B cell (primary cell): Measurements from ENCODE around the gene CEL. TPM values are rescaled to one million over a fixed set of nuclear protein-coding genes. Genes with fewer than 3 reads are reported as not detected.

Source experiments
- ATAC-seq: fragments of 200-7000 bp; cut with Tn5 transposase; one replicate; pipeline ENCODE4 v1.10.0; 2021; ENCODE audit warnings: low read depth, mild to moderate bottlenecking, moderate number of reproducible peaks, moderate library complexity
- CTCF ChIA-PET: fragments of 350-600 bp; sonication (Branson Sonifier 250); formaldehyde crosslinking; loops from one replicate; lab custom pipeline; 2021; ENCODE audit warnings: antibody characterized with exemption, inconsistent platforms; lab: Charles Lee
- POLR2A ChIA-PET: fragments of 350-600 bp; sonication (Branson Sonifier 250); formaldehyde crosslinking; loops from one replicate; lab custom pipeline; 2021; ENCODE audit warnings: antibody characterized with exemption; lab: Charles Lee
- DNase-seq: peaks from one replicate; pipeline ENCODE4 v3.0.0; 2013
- H2AFZ ChIP-seq: 2 replicates; pipeline ENCODE4 v1.6.1; 2012; ENCODE audit warnings: mild to moderate bottlenecking, low read depth, low read length; ENCODE audit not compliant: insufficient read depth, poor library complexity, severe bottlenecking
- H3K27ac ChIP-seq, 2 donors: 1 replicate in 1 of 2; 2 replicates in 1 of 2; pipeline ENCODE4 v1.5.1; 2012 to 2013; ENCODE audit warnings: low read length in 2 of 2, mild to moderate bottlenecking in 2 of 2, moderate library complexity in 1 of 2
- H3K27me3 ChIP-seq, 4 experiments: fragments of 200-600 bp in 1 of 4; sonication (generic) in 1 of 4; replicated peaks in 1 of 4; 1 replicate in 2 of 4; 2 replicates in 2 of 4; pipeline versions ENCODE4 v1.6.1 to v1.7.0; 2013 to 2016; ENCODE audit warnings: low read length in 3 of 4, mild to moderate bottlenecking in 2 of 4, mixed read lengths in 1 of 4, moderate library complexity in 1 of 4; ENCODE audit not compliant: insufficient read depth in 4 of 4, control insufficient read depth in 3 of 4; ENCODE audit errors: control extremely low read depth in 1 of 4
- H3K36me3 ChIP-seq, 2 experiments: replicated peaks in 1 of 2; 1 replicate in 1 of 2; 2 replicates in 1 of 2; pipeline versions ENCODE4 v1.6.1 to v1.7.1; 2013; ENCODE audit warnings: low read length in 1 of 2; ENCODE audit not compliant: insufficient read depth in 2 of 2, control insufficient read depth in 1 of 2; ENCODE audit errors: control extremely low read depth in 1 of 2, extremely low read depth in 1 of 2
- H3K4me1 ChIP-seq, 2 donors: fragments of 200-600 bp in 1 of 2; sonication (generic) in 1 of 2; 1 replicate in 1 of 2; 2 replicates in 1 of 2; pipeline versions ENCODE4 v1.5.1 to v1.6.1; 2013 to 2017; ENCODE audit warnings: low read length in 2 of 2; ENCODE audit not compliant: control insufficient read depth in 2 of 2, insufficient read depth in 2 of 2
- H3K4me2 ChIP-seq: replicated peaks from 2 replicates; pipeline ENCODE3; 2012; ENCODE audit warnings: mild to moderate bottlenecking, low read depth, low read length; ENCODE audit not compliant: poor library complexity, severe bottlenecking
- H3K4me3 ChIP-seq, 5 experiments: fragments of 200-600 bp in 1 of 5; sonication (generic) in 1 of 5; 1 replicate in 3 of 5; 2 replicates in 2 of 5; pipeline versions ENCODE4 v1.5.1 to v1.7.0; 2011 to 2016; ENCODE audit warnings: low read length in 4 of 5, mild to moderate bottlenecking in 4 of 5, low read depth in 2 of 5, control low read depth in 1 of 5, moderate library complexity in 1 of 5; ENCODE audit not compliant: insufficient read depth in 1 of 5; ENCODE audit errors: control extremely low read depth in 1 of 5, extremely low read depth in 1 of 5
- H3K79me2 ChIP-seq: fragments of 200-600 bp; sonication (generic); one replicate; pipeline ENCODE4 v1.6.0; 2016; ENCODE audit warnings: low read length; ENCODE audit not compliant: control insufficient read depth, insufficient read depth
- H3K9ac ChIP-seq: fragments of 200-600 bp; sonication (generic); 2 replicates; pipeline ENCODE4 v1.6.1; 2017; ENCODE audit warnings: mild to moderate bottlenecking, low read length, moderate library complexity
- H3K9me3 ChIP-seq, 3 donors: one replicate each; pipeline versions ENCODE4 v1.6.1 to v1.7.1; 2013; ENCODE audit warnings: low read length in 2 of 3; ENCODE audit not compliant: control insufficient read depth in 2 of 3, insufficient read depth in 1 of 3; ENCODE audit errors: control extremely low read depth in 1 of 3
- H4K20me1 ChIP-seq: 2 replicates; pipeline ENCODE4 v1.6.0; 2012; ENCODE audit warnings: mild to moderate bottlenecking, low read length; ENCODE audit not compliant: insufficient read depth, control insufficient read depth, poor library complexity, severe bottlenecking
- H3K27ac Mint-ChIP-seq: one replicate; pipeline ENCODE4 v1.8.0; 2021; ENCODE audit warnings: mixed read lengths
- H3K27me3 Mint-ChIP-seq: one replicate; pipeline ENCODE4 v1.8.0; 2021; ENCODE audit warnings: mixed read lengths
- H3K4me1 Mint-ChIP-seq: one replicate; pipeline ENCODE4 v1.8.0; 2021; ENCODE audit warnings: mixed read lengths
- H3K4me3 Mint-ChIP-seq: one replicate; pipeline ENCODE4 v1.8.0; 2021; ENCODE audit warnings: mixed read lengths
- H3K9me3 Mint-ChIP-seq: one replicate; pipeline ENCODE4 v1.8.0; 2022; ENCODE audit warnings: mixed read lengths; ENCODE audit not compliant: insufficient read depth
- CTCF ChIP-seq: fragments of 200-600 bp; IDR thresholded peaks from one replicate; pipeline ENCODE4 v1.8.0; 2022; ENCODE audit warnings: antibody characterized with exemption, mild to moderate bottlenecking
- EZH2 ChIP-seq: IDR thresholded peaks from 2 replicates; pipeline ENCODE4 v1.6.1; 2012; ENCODE audit warnings: borderline replicate concordance, low read depth, mild to moderate bottlenecking, moderate library complexity, low read length; ENCODE audit not compliant: insufficient read depth, poor library complexity, severe bottlenecking
- WGBS: methylation state at CpG from one replicate; pipeline ENCODE4 v1.1.5; 2013; ENCODE audit warnings: missing lambda C conversion rate; ENCODE audit not compliant: insufficient coverage; 5-methylcytosine and 5-hydroxymethylcytosine counted together
- intact Hi-C: fragments of 100-400 bp; cut with micrococcal nuclease; formaldehyde crosslinking; loops from one replicate; pipeline ENCODE4 v1.10.0; 2022
- polyA plus RNA-seq: library from polyadenylated mRNA; depleted of rRNA; stranded (reverse); fragments of >200 nt; gene quantifications from 2 replicates; pipeline ENCODE4 v1.2.3, GENCODE V29; 2012
- total RNA-seq, 2 donors: library from RNA; stranded (reverse); fragments of 120-200 nt in 1 of 2; gene quantifications; 1 replicate in 1 of 2; 2 replicates in 1 of 2; pipeline versions ENCODE4 v1.2.3 to v1.2.4, GENCODE V29; 2013 to 2022

Gene CEL
- total and polyA plus RNA-seq, 2 donors (not counting 1 experiment from before 2014, with no cell fraction given) = 0.51 to 0.57 TPM

GRCh38 chr9:133108794-133109641 is 47.2 kb downstream of the CEL start:
- H3K4me1 Mint-ChIP-seq = peaks cover 21% of the 10 kb centered on the region

More at GRCh38 chr9:133108794-133109641, 47.2 kb downstream of the CEL start:
- TF ChIP-seq EZH2 (no peak), CTCF (no peak)
- Histone ChIP-seq H3K27ac (no peak overlapping the region), H3K79me2 (peaks cover 24% of the 10 kb centered on the region), H3K4me2 (no peak overlapping the region), H2AFZ (no peak overlapping the region), H3K27me3 (no peaks in the 10 kb centered on the region), H3K9me3 (peaks cover 0 to 5% (median 0%) of the 10 kb centered on the region in 3 donors), H3K36me3 (peaks cover 0 to 52% of the 10 kb centered on the region in 2 experiments), H3K4me1 (peaks cover 23 to 25% of the 10 kb centered on the region in 2 donors), H3K9ac (no peak overlapping the region), H4K20me1 (peaks cover 15% of the 10 kb centered on the region), H3K4me3 (no peak overlapping the region)
- Mint-ChIP-seq H3K9me3 (no peaks in the 10 kb centered on the region), H3K27ac (no peak overlapping the region), H3K27me3 (no peaks in the 10 kb centered on the region), H3K4me3 (no peak overlapping the region)
- DNase-seq (no peak), ATAC-seq (no peak)
- WGBS = 98% methylated on average over 19 of the region's 19 CpGs
- CTCF ChIA-PET = interaction anchor here (1.4 to 26.5 kb wide), 3 partner anchors 14 to 70 kb away, joined by 3 to 599 read pairs (median 3); no protein-coding TSS in a partner anchor
- intact Hi-C loops = no loop called here
- POLR2A ChIA-PET = interaction anchor here (0.7 to 1.2 kb wide), 3 partner anchors 8 to 25 kb away, joined by 3 read pairs; no protein-coding TSS in a partner anchor
